Mammary epithelial cell (primary cell): ENCODE measurements around the gene SLC52A1.

Experiments used
- EZH2 ChIP-seq: IDR thresholded peaks from 2 replicates; pipeline ENCODE4 v1.6.1; 2012; ENCODE audit warnings: low read length, inconsistent platforms, borderline replicate concordance
- TF ChIP-seq, protein P1 (sequence below), 2 donors: IDR thresholded peaks in 1 of 2; conservative IDR thresholded peaks in 1 of 2; 2 replicates each; pipeline ENCODE4 v1.5.1; 2011 to 2012; ENCODE audit warnings: inconsistent platforms in 2 of 2, low read length in 2 of 2, mild to moderate bottlenecking in 2 of 2, control low read depth in 1 of 2, low read depth in 1 of 2; ENCODE audit not compliant: insufficient read depth in 1 of 2; ENCODE audit errors: extremely low read depth in 1 of 2

DNA sequence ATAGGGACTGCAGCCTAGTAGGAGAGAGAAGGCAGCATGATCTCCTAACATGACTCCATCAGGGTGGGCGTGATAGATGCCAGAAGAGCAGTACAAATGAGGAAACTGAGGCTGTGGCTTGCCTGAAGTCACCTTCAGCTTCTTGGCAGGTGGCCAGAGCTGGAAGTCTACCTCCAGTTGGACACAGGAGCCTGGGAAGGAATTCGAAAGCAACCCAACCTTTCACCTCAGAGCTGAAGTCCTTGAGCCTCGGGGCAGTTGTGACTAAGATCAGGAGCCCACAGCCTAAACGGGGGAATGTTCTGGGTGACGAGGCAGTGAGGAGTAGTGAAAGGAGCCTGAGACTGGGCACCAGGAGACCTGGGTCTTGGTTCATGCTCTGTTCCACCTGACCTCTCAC is 9.4 kb upstream of the SLC52A1 start:
- TF ChIP-seq, protein P1, sequence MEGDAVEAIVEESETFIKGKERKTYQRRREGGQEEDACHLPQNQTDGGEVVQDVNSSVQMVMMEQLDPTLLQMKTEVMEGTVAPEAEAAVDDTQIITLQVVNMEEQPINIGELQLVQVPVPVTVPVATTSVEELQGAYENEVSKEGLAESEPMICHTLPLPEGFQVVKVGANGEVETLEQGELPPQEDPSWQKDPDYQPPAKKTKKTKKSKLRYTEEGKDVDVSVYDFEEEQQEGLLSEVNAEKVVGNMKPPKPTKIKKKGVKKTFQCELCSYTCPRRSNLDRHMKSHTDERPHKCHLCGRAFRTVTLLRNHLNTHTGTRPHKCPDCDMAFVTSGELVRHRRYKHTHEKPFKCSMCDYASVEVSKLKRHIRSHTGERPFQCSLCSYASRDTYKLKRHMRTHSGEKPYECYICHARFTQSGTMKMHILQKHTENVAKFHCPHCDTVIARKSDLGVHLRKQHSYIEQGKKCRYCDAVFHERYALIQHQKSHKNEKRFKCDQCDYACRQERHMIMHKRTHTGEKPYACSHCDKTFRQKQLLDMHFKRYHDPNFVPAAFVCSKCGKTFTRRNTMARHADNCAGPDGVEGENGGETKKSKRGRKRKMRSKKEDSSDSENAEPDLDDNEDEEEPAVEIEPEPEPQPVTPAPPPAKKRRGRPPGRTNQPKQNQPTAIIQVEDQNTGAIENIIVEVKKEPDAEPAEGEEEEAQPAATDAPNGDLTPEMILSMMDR (conservative IDR thresholded peaks at IDR 0.05 in 1 of 2, IDR thresholded peaks at IDR 0.05 in 1 of 2; ENCODE audit: extremely low read depth in 1 of 2, insufficient read depth in 1 of 2, low read depth in 1 of 2, low read length in 2 of 2) = no peak
- TF ChIP-seq EZH2 = no peak
